Measurements from ENCODE around the gene BRIX1. TPM values are rescaled to one million over a fixed set of nuclear protein-coding genes. Genes with fewer than 3 reads are reported as not detected.

Gene BRIX1
- total and polyA plus RNA-seq, 9 of the 15 experiments (the other 6 are each of a cell fraction or from before 2014, with no cell fraction given): 115 to 193 (median 159) TPM

DNA sequence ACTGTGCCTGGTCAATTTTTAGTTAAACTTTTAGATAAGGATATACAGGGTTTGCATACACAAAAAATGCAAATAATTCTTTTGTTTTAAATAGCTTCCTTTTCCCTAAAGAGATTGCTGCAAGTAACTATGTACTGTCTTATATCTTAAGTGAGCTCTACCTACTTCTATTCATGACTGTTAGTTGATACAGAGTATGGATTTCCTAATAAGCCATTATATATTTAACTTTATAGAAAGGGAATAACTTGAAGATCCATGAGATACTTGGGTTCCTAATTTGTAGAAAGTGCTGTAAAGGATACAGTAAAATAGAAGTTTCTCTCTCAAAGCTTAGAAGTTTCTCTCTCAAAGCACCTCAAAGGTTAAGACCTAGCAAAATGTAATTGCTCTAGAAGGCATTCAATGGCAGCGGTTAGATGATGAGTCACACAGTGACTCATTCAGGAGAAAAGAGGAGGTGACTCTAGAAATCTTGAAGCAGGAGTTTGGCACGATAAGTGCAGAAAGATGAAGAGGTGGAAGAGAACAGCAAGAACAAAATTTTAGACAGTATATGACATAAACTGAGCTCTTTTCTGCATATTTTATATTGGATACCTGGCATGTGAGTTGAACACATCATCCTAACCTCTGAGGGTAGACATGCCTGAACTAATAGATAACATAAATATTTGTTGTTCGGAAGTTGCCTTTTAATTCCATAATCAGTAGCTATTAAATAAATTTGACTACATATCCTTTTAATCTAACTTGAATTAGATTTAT lies 8.4 kb downstream of the BRIX1 start (continued):
- TF ChIP-seq, protein P1, sequence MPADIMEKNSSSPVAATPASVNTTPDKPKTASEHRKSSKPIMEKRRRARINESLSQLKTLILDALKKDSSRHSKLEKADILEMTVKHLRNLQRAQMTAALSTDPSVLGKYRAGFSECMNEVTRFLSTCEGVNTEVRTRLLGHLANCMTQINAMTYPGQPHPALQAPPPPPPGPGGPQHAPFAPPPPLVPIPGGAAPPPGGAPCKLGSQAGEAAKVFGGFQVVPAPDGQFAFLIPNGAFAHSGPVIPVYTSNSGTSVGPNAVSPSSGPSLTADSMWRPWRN (IDR thresholded peaks at IDR 0.05; ENCODE audit: low read depth): 0 out of 2 replicates have a peak, but pooled peaks have one; percentile 47
- TF ChIP-seq NCOA6 (IDR thresholded peaks at IDR 0.05) (no peak), CEBPG (CRISPR knock-in tag; IDR thresholded peaks at IDR 0.05) (no peak), CEBPG (tag; conservative IDR thresholded peaks at IDR 0.05 in 1 of 2, IDR thresholded peaks at IDR 0.05 in 1 of 2) (no peak), RAD21 (CRISPR knock-in tag; conservative IDR thresholded peaks at IDR 0.05 in 1 of 2, IDR thresholded peaks at IDR 0.05 in 1 of 2) (no peak), ZFP30 (CRISPR knock-in tag; IDR thresholded peaks at IDR 0.05; ENCODE audit: borderline replicate concordance) (no peak), MED1 (CRISPR knock-in tag; IDR thresholded peaks at IDR 0.05; ENCODE audit: borderline replicate concordance) (no peak), SREBF1 (IDR thresholded peaks at IDR 0.05; ENCODE audit: borderline replicate concordance, low read depth, low read length) (no peak), CBX3 (IDR thresholded peaks at IDR 0.05; ENCODE audit: borderline replicate concordance in 1 of 2, low read length in 2 of 2) (no peak), MYBL2 (IDR thresholded peaks at IDR 0.05; ENCODE audit: low read depth) (no peak; the same call in 1 of the 2 replicates), MYBL2 (CRISPR knock-in tag; IDR thresholded peaks at IDR 0.05; ENCODE audit: borderline replicate concordance) (no peak), HCFC1 (IDR thresholded peaks at IDR 0.05; ENCODE audit: low read depth, low read length) (no peak), SMAD3 (CRISPR knock-in tag; conservative IDR thresholded peaks at IDR 0.05) (no peak), ZNF696 (CRISPR knock-in tag; conservative IDR thresholded peaks at IDR 0.05) (no peak), RB1 (IDR thresholded peaks at IDR 0.05; ENCODE audit: low read depth) (no peak), ZEB2 (IDR thresholded peaks at IDR 0.05) (peak; percentile 66), LCOR (CRISPR knock-in tag; IDR thresholded peaks at IDR 0.05) (peak; percentile 53; the same call in 1 of the 2 replicates), TAL1 (IDR thresholded peaks at IDR 0.05) (peak; percentile 62), PTBP1 (IDR thresholded peaks at IDR 0.05; ENCODE audit: low read depth, low read length) (no peak), HIVEP1 (CRISPR knock-in tag; IDR thresholded peaks at IDR 0.05) (no peak), NCOA2 (IDR thresholded peaks at IDR 0.05; ENCODE audit: partially characterized antibody in 2 of 2) (no peak), CBX8 (IDR thresholded peaks at IDR 0.05; ENCODE audit: borderline replicate concordance, extremely low read depth, low read depth, low read length, poor library complexity, severe bottlenecking) (no peak)
- TF ChIP-seq, protein P2, sequence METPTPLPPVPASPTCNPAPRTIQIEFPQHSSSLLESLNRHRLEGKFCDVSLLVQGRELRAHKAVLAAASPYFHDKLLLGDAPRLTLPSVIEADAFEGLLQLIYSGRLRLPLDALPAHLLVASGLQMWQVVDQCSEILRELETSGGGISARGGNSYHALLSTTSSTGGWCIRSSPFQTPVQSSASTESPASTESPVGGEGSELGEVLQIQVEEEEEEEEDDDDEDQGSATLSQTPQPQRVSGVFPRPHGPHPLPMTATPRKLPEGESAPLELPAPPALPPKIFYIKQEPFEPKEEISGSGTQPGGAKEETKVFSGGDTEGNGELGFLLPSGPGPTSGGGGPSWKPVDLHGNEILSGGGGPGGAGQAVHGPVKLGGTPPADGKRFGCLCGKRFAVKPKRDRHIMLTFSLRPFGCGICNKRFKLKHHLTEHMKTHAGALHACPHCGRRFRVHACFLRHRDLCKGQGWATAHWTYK (CRISPR knock-in tag; IDR thresholded peaks at IDR 0.05): no peak
- TF ChIP-seq, protein P3, sequence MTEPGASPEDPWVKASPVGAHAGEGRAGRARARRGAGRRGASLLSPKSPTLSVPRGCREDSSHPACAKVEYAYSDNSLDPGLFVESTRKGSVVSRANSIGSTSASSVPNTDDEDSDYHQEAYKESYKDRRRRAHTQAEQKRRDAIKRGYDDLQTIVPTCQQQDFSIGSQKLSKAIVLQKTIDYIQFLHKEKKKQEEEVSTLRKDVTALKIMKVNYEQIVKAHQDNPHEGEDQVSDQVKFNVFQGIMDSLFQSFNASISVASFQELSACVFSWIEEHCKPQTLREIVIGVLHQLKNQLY (CRISPR knock-in tag; conservative IDR thresholded peaks at IDR 0.05): no peak
- TF ChIP-seq, protein P4, sequence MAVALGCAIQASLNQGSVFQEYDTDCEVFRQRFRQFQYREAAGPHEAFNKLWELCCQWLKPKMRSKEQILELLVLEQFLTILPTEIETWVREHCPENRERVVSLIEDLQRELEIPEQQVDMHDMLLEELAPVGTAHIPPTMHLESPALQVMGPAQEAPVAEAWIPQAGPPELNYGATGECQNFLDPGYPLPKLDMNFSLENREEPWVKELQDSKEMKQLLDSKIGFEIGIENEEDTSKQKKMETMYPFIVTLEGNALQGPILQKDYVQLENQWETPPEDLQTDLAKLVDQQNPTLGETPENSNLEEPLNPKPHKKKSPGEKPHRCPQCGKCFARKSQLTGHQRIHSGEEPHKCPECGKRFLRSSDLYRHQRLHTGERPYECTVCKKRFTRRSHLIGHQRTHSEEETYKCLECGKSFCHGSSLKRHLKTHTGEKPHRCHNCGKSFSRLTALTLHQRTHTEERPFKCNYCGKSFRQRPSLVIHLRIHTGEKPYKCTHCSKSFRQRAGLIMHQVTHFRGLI (CRISPR knock-in tag; IDR thresholded peaks at IDR 0.05): 0 out of 2 replicates have a peak, but pooled peaks have one; percentile 44

Measured in K562 (cell line).